ENCODE results near the gene MESP1.

Gene MESP1

DNA sequence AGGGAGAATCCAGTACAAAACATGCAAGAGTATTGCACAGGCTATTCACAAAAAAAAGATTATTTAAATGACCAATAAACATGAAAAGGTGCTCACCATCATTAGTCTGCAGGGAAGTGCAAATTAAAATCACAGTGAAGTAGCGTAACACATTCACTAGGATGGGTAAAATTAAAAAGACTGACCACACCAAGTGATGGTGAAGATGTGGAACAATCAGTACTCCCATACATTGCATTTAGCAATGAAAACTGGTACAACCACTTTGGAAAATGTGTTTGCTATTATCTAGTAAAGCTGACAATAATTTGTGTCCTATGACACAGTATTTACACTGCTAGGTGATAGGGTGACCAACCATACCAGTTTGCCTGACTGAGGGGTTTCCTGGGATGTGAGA lies 26.4 kb downstream of the MESP1 start:
- H3K4me1 Mint-ChIP-seq, result no peaks in the 10 kb centered on the region
- no peak overlapping the region for H3K4me3 Mint-ChIP-seq
- H3K27me3 Mint-ChIP-seq, result peaks cover 6% of the 10 kb centered on the region
- H3K9me3 Mint-ChIP-seq, result no peaks in the 10 kb centered on the region
- H3K36me3 Mint-ChIP-seq, result peaks cover 2% of the 10 kb centered on the region
- H3K27ac Mint-ChIP-seq, result no peak overlapping the region

DNA sequence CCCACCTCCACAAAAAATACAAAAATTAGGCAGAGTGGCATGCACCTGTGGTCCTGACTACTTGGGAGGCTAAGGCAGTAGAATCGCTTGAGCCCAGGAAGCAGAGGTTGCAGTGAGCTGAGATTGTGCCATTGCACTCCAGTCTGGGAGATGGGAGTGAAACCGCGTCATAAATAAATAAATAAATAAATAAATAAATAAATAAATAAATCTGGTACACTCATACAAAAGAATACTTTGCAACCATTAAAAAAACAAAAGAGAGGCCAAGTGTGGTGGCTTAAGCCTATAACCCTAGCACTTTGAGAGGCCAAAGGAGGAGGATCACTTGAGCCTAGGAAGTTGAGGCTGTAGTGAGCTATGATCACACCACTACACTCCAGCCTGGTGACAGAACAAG lies 28.0 kb downstream of the MESP1 start:
- H3K27me3 Mint-ChIP-seq, result peaks cover 6% of the 10 kb centered on the region
- H3K4me3 Mint-ChIP-seq, result no peak overlapping the region
- H3K4me1 Mint-ChIP-seq, result no peaks in the 10 kb centered on the region
- no peaks in the 10 kb centered on the region for H3K9me3 Mint-ChIP-seq
- no peak overlapping the region for H3K27ac Mint-ChIP-seq
- peaks cover 2% of the 10 kb centered on the region for H3K36me3 Mint-ChIP-seq

DNA sequence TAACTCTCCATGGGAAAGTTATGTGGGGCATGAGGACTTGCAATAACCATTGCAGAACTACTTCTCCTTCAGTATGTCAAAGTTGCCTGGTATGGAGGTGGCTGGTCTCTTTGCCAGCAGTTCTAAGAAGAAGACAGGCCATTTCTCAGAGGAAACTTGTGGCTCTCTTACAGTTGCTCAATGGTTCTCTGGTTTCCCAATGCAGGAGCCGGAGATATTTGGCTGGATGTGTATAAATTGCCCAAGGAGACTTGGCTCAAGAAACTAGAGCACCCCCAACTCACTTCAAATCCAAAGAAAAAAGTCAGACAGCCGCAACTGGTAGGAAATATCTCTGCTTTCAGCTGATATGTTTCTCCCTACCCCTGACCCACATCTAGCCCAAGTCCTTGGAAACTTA lies 36.3 kb downstream of the MESP1 start:
- Mint-ChIP-seq H3K36me3 (no peaks in the 10 kb centered on the region), H3K27me3 (no peaks in the 10 kb centered on the region), H3K27ac (no peak overlapping the region), H3K9me3 (no peaks in the 10 kb centered on the region), H3K4me3 (no peak overlapping the region), H3K4me1 (no peaks in the 10 kb centered on the region)

DNA sequence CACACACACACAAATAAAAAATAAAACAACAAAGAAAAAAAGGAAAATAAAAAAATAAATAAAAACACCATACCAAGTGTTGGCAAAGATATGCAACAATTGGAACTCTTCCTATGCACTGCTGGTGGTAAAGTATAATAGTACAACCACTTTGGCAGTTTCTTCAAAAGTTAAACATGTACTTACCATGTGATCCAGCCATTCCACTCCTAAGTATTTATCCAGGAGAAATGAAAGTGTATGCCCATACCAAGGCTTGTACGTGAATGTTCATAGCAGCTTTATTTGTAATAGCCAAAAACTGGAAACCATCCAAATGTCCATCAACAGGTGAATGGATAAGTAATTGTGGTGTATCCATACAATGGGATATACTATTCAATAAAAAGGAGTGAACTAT lies 43.5 kb downstream of the MESP1 start:
- Mint-ChIP-seq H3K4me1 (no peaks in the 10 kb centered on the region), H3K27ac (no peak overlapping the region), H3K4me3 (no peak overlapping the region), H3K36me3 (peaks cover 2% of the 10 kb centered on the region), H3K27me3 (peaks cover 11% of the 10 kb centered on the region), H3K9me3 (no peaks in the 10 kb centered on the region)

DNA sequence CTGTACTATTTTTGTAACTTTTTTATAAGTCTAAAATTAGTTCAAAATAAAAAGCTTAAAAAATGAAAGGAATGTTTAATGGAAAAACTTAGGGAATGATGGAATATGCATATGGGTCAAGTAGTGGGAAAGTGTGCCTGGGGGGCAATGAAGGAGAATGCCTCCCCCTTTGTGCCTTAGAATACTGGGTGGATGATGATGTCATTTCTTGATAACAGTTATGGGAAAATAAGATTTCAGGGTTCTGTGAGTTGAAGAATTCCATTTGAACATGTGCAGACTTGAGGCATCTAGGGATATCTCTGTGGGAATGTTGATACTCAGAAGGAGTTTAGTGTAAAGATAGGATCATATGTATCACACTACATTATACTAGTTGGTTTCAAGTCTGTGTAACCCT lies 46.6 kb downstream of the MESP1 start:
- Mint-ChIP-seq H3K9me3 (no peaks in the 10 kb centered on the region), H3K27me3 (peaks cover 18% of the 10 kb centered on the region), H3K4me3 (no peak overlapping the region), H3K27ac (no peak overlapping the region), H3K4me1 (no peaks in the 10 kb centered on the region), H3K36me3 (peaks cover 2% of the 10 kb centered on the region)

Data from activated naive CD4-positive, alpha-beta T cell treated with anti-CD3 and anti-CD28 coated beads, Interleukin-2, amount 50 U/mL, for 24 hours (primary cell).